ENCODE results near the gene E2F7. TPM values are rescaled to one million over a fixed set of nuclear protein-coding genes. Genes with fewer than 3 reads are reported as not detected.

Gene E2F7
- total RNA-seq, 1 donor from 2014 or later, result 15.9 TPM

GRCh38 chr12:77005611-77006098 is 59.7 kb downstream of the E2F7 start:
- DNase-seq (ENCODE audit: low spot score, unreplicated experiment), result no peak
- H3K9me3 Mint-ChIP-seq (ENCODE audit: low read depth), result no peaks in the 10 kb centered on the region
- no peak overlapping the region for H3K27ac Mint-ChIP-seq
- TF ChIP-seq, protein P1, sequence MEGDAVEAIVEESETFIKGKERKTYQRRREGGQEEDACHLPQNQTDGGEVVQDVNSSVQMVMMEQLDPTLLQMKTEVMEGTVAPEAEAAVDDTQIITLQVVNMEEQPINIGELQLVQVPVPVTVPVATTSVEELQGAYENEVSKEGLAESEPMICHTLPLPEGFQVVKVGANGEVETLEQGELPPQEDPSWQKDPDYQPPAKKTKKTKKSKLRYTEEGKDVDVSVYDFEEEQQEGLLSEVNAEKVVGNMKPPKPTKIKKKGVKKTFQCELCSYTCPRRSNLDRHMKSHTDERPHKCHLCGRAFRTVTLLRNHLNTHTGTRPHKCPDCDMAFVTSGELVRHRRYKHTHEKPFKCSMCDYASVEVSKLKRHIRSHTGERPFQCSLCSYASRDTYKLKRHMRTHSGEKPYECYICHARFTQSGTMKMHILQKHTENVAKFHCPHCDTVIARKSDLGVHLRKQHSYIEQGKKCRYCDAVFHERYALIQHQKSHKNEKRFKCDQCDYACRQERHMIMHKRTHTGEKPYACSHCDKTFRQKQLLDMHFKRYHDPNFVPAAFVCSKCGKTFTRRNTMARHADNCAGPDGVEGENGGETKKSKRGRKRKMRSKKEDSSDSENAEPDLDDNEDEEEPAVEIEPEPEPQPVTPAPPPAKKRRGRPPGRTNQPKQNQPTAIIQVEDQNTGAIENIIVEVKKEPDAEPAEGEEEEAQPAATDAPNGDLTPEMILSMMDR (IDR thresholded peaks at IDR 0.05; ENCODE audit: unreplicated experiment), result no peak
- peaks cover 2% of the 10 kb centered on the region for H3K27me3 Mint-ChIP-seq
- H3K36me3 Mint-ChIP-seq (ENCODE audit: insufficient read depth), result no peaks in the 10 kb centered on the region
- peaks cover 3% of the 10 kb centered on the region for H3K4me1 Mint-ChIP-seq (ENCODE audit: low read depth)
- no peak overlapping the region for H3K4me3 Mint-ChIP-seq (ENCODE audit: low read depth)

DNA sequence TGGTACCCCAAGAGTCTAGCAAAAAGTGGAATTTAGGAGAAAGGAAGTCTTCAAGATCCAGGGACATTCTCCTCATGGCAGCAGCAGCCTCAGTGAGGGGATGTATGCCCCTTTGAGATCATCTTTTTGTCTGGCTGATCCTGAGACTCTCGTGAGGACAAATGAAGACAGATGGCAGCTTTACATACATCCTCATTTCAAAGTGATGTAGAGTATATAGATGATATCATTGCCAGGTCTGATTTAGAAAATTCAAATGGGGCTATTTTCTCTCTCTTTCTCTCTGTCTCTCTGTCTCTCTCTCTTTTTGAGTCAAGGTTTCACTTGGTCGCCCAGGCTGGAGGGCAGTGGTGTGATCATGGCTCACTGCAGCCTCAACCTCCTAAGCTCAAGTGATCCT is 61.5 kb downstream of the E2F7 start:
- H3K4me1 Mint-ChIP-seq (ENCODE audit: low read depth), result no peaks in the 10 kb centered on the region
- no peak overlapping the region for H3K27ac Mint-ChIP-seq
- H3K36me3 Mint-ChIP-seq (ENCODE audit: insufficient read depth), result no peaks in the 10 kb centered on the region
- no peak for DNase-seq (ENCODE audit: low spot score, unreplicated experiment)
- TF ChIP-seq, protein P1 (IDR thresholded peaks at IDR 0.05; ENCODE audit: unreplicated experiment), result no peak
- H3K4me3 Mint-ChIP-seq (ENCODE audit: low read depth), result no peak overlapping the region
- H3K9me3 Mint-ChIP-seq (ENCODE audit: low read depth), result no peaks in the 10 kb centered on the region
- peaks cover 2% of the 10 kb centered on the region for H3K27me3 Mint-ChIP-seq

DNA sequence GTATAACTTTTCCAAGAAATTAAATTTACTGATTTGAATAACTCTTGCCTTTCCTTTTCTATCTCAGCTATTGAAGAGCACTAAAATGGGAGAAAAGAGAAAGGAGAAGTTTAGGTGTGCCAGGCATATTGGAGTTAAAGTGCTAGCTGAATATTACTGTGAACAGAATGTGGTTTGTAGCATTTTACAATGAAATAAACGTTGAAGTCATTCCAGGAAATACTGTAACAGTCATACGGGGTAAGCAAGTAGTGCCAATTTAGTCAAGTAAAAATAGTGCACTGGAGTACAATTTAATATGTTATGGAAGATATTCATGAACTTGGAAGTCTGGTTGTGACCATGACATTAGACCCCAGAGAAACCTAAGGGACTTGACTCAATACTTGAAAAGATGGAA is 62.1 kb downstream of the E2F7 start:
- Mint-ChIP-seq H3K4me1 (ENCODE audit: low read depth) (no peaks in the 10 kb centered on the region), H3K27ac (no peak overlapping the region), H3K9me3 (ENCODE audit: low read depth) (no peaks in the 10 kb centered on the region), H3K36me3 (ENCODE audit: insufficient read depth) (no peaks in the 10 kb centered on the region), H3K27me3 (peaks cover 2% of the 10 kb centered on the region), H3K4me3 (ENCODE audit: low read depth) (no peak overlapping the region)
- no peak for DNase-seq (ENCODE audit: low spot score, unreplicated experiment)
- TF ChIP-seq, protein P1 (IDR thresholded peaks at IDR 0.05; ENCODE audit: unreplicated experiment), result no peak

- no peaks in the 10 kb centered on the region for H3K9me3 Mint-ChIP-seq (ENCODE audit: low read depth)
- H3K4me1 Mint-ChIP-seq (ENCODE audit: low read depth), result no peaks in the 10 kb centered on the region
- peaks cover 2% of the 10 kb centered on the region for H3K27me3 Mint-ChIP-seq
- no peak overlapping the region for H3K4me3 Mint-ChIP-seq (ENCODE audit: low read depth)
- TF ChIP-seq, protein P1 (IDR thresholded peaks at IDR 0.05; ENCODE audit: unreplicated experiment), result no peak
- no peak for DNase-seq (ENCODE audit: low spot score, unreplicated experiment)
- no peaks in the 10 kb centered on the region for H3K36me3 Mint-ChIP-seq (ENCODE audit: insufficient read depth)
- H3K27ac Mint-ChIP-seq, result no peak overlapping the region
Measured at GRCh38 chr12:77002382-77002781, 63.0 kb downstream of the E2F7 start.

DNA sequence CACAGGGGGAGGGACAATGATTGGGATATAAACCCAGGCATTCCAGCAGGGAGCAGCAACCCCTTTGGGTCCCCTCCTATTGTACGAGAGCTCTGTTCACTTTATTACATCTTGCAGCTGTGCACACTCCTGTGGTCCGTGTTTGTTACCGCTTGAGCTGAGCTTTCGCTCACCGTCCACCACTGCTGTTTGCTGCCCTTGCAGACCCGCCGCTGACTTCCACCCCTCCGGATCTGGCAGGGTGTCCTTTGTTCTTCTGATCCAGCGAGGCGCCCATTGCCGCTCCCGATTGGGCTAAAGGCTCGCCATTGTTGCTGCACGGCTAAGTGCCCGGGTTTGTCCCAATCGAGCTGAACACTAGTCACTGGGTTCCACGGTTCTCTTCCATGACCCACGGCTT is 64.1 kb downstream of the E2F7 start:
- Mint-ChIP-seq H3K27ac (no peak overlapping the region), H3K4me1 (ENCODE audit: low read depth) (no peaks in the 10 kb centered on the region), H3K27me3 (peaks cover 2% of the 10 kb centered on the region), H3K4me3 (ENCODE audit: low read depth) (no peak overlapping the region), H3K9me3 (ENCODE audit: low read depth) (no peaks in the 10 kb centered on the region), H3K36me3 (ENCODE audit: insufficient read depth) (no peaks in the 10 kb centered on the region)
- TF ChIP-seq, protein P1 (IDR thresholded peaks at IDR 0.05; ENCODE audit: unreplicated experiment), result no peak
- no peak for DNase-seq (ENCODE audit: low spot score, unreplicated experiment)
